HCEC 1CT (cell line): ENCODE measurements around the gene PTPRD.

Experiments
- DNase-seq: peaks from one replicate; pipeline ENCODE4 v3.0.0-alpha.2; 2017

The PTPRD gene

GRCh38 chr9:8265281-8265680, 2347.5 kb downstream of the PTPRD start:
- no peak for DNase-seq
